Inflammatory macrophage (primary cell): Measurements from ENCODE around the gene SIK2.
"Not testable (repeated sequence)": the region's sequence is repeated elsewhere in the genome, so short reads cannot be mapped to it uniquely, and the experiment has no call there.

ENCODE experiments used
- DNase-seq, 2 donors: peaks; one replicate each; pipeline ENCODE4 v3.0.0-alpha.2; 2020 to 2022

The SIK2 gene

GRCh38 chr11:111765320-111765983 lies 163.2 kb downstream of the SIK2 start:
- DNase-seq = no peak

DNA sequence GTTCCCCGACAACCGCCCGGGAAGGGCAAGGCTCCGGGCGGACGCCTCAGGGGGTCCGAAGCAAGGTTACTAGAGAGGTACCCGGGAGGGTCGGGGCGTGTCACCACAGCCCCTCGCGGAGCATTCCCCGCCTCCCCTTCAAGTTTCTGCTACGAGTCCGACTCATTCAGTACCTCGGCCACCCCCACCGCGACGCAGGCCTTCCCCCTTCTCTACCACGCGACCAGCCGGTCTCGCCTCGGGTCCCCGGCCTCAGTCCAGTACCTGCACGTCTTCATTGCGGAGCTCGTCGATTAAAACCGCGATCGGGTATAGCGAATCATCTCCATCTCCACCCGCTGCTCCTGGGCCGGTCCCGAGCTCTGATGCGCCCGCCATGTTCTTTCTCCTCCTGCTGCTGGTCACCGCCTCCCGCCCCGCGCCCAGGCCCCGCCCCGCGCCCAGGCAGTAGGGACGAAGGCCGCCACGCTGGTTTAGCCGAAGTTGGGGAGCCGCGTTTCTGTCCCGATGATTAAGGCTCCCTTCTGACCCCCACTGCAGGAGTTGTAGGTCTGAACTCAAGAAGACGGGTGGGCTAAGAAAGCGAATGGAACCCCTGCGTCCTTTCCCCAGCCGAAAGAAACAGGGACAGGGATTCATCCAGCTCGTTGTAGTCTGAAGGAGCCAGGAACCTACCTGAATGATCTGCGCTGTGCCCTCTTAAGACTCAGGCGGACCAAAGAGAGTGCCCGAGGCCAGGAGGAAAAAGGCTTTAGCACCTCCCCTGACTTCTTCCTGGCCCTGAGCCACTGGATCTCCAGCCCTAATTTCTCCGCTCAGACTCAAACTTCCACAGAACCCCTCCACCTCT lies 164.0 kb downstream of the SIK2 start, which contains the start of gene PPP2R1B:
Gene PPP2R1B (minus strand): TSS at position 406 of the 850 bp plus-strand sequence. CDS start 28 bp downstream, at position 378.
- peak; percentile 53 to 64 for DNase-seq

- no peak for DNase-seq
Measured at GRCh38 chr11:111766834-111767142, 164.5 kb downstream of the SIK2 start.

DNA sequence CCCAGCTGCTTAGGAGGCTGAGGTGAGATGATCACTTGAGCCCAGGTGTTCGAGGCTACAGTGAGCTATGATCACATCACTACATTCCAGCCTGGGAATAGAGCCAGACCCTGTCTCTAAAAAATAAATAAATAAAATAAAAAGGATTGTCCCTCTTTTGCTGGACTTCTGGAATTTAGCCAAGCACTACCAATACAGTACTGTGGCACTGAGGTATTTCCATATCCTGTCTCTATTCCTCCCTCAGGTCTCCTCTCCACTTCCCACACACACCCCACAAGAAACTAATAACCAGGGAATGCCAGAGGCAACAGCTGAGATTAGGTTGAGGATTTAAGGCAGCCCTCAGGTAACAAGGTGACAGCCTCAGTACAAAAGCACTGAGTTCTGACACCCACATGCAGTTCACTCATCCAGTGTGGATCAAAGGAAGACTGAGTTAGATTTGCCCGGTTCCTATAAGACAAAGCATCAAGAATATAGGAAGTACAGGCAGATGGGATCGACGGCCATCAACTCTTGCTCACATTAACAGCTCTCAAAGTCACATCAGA lies 168.4 kb downstream of the SIK2 start:
- no peak for DNase-seq

DNA sequence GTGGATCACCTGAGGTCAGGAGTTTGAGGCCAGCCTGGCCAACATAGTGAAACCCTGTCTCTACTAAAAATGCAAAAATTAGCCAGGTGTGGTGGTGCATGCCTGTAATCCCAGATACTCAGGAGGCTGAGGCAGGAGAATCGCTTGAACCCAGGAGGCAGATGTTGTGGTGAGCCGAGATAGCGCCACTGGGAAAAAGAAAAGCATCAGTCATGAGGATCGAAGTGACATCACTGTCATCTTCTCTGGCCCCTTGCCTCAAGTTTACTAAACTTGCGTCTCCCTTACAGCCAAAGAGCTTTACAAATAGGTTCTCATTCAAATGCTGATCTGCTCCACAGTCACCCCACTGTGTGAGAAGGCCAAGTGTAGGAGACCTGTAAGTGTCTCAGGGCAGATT lies 169.0 kb downstream of the SIK2 start:
- DNase-seq = not testable (repeated sequence)

DNA sequence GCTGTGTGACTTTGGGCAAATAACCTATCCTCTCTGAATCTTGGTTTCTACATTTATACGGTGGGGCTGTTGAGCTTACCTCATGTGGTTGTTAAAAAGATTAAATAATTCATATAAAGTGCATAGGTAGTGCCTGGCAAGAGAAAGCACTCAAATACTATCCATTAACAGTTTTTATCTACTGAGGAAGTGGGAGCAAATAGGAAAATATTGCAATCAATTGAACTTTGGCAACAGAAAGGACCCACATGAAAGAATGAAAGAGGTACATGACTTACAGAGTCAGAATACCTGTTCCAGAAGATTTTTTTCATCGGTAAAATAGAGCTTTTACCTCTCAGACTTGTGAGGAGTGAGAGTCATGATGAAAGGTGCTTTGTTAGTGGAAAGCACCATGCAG lies 170.3 kb downstream of the SIK2 start:
- DNase-seq = no peak

DNA sequence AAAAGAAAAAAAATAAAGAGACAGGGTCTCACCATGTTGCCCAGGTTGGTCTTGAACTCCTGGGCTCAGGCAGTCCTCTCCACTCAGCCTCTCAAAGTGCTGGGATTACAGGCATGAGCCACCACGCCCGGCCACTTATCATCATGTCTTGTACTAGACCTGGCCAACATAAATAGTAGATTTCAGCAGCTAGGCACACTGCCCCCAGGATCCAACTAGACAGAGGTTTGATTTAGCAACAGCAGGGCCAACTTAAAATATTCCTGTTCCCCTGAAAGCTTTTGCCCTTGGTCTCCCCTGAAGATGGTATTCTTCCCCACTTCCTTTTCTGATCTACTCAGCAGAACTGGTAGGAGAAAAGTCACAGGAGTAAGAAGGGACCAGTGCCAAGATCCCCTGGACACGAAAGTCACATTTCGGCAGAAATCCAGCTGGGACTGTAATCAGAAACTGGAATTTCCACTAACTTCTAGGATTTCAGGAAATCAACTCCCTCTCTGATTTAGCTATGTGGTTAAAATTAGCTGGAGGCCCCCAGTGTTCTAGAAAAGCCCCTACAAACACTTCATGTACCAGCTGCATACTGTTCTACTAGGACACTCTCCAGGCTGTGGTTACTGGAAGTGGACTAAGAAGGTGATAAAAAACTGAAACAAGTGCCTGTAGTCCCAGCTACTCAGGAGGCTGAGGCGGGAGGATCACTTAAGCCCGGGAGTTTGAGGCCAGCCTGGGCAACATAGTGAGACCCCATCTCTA lies 172.9 kb downstream of the SIK2 start:
- DNase-seq = no peak

- no peak for DNase-seq
Measured at GRCh38 chr11:111776398-111777093, 174.3 kb downstream of the SIK2 start.

DNA sequence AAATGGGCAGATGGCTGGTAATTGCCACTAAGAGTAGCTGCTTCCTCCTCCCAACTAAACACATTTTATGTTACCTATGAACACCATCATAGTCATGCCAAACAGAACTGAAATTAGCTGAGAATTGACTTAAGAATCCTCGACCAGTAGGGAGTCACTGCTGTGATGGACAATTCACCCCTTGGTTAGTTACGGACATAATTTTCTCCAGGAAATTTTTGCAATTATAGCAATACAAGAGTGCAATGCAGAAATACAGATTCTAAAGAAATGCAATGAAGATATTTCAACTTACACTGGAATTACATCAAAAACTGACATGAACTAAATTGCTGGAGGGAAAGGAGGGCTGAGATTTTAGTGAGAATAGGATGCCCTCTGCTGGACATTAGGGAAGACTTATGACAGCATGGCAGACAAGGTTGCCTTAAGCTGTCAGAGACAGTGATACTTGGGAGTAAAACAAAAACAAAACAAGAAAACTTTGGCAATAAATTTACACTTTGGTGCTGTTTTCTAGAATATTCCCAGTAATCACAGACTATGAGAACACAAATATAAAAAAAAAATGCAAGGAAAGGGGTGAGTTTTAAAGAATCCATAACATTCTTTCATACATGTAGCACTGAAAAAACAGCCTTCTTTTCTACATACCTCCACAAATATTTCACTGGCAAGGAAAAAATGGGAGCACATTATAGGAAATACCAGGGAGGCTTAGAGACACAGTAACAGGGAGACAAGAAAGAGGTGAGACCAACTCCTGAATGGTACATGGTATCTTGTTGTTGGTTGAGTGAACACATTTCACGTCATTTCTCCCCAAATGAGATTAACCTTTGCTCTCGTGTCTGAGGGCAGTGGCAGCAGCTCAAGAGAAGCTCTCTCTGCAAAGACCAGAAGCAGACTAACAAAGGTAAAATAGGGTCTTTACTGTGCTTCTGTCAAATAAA lies 175.1 kb downstream of the SIK2 start:
- DNase-seq = peak; percentile 45 to 59

DNA sequence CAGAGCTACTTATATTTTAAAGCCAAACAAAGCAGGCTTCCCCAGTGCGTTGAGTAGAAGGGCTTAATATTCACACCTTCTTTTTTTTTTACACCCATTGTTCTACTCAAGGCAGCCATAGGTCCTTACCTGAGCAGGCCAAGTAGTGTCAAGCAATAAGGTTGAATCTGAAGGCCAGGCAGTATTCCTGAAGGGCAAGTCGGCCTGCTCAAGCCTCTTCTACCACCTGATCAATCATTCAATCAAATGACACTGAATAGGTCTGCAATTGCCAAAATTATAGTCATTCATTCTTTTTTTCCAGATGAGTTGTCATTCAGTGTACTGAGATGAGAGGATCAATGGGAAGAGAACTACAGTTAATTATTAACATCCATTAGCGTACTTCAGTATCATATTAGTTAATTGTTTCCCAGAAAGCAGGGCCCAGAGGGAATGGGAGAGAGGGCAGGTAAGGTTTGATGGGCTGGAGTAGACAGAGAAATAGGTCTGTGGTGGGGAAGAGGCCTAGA lies 175.9 kb downstream of the SIK2 start:
- DNase-seq = no peak

- DNase-seq = no peak
Measured at GRCh38 chr11:111779118-111779517, 176.9 kb downstream of the SIK2 start.
